ENCODE measurements around the gene RFX1.

RFX1 gene

DNA sequence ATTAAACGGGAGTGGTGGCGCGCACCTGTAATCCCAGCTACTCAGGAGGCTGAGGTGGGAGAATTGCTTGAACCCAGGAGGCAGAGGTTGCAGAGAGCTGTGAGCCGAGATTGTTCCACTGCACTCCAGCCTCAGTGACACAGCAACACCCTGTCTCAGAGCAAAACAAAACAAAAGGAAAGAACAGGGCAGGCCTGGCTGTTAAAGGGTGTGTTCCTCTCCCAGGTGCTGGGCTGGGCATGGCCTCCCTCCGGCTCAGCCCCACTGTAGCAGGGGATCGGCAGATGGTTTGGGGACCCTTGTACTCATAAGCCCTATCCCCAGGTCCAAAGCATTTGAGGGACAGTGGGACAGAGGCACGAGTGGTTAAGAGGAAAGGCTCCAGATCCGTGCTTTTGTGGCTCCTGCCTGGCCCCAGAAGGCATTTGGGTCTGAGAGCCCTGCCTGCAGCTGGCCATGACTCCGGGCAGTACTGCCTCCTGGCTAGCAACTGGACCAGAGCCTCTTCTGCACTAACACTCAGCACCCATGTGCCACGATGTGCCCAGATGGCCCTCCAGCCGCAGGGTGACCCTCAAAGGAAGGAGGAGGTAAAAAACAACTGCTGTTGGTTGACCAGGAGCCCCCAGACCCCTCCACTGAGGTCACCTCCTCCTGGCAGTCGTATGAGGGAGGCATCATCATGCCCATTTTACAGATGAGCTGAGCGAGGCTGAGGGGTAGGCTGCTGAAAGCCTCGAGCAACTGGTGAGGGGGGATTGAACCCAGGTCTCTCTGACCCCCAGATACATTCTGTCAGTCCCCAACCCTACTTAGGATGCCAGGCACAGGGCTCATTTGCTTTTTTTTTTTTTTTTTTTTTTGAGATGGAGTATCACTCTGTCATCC lies 10.0 kb downstream of the RFX1 start:
- DNase-seq (ENCODE audit: low spot score) = peak; percentile 1

DNA sequence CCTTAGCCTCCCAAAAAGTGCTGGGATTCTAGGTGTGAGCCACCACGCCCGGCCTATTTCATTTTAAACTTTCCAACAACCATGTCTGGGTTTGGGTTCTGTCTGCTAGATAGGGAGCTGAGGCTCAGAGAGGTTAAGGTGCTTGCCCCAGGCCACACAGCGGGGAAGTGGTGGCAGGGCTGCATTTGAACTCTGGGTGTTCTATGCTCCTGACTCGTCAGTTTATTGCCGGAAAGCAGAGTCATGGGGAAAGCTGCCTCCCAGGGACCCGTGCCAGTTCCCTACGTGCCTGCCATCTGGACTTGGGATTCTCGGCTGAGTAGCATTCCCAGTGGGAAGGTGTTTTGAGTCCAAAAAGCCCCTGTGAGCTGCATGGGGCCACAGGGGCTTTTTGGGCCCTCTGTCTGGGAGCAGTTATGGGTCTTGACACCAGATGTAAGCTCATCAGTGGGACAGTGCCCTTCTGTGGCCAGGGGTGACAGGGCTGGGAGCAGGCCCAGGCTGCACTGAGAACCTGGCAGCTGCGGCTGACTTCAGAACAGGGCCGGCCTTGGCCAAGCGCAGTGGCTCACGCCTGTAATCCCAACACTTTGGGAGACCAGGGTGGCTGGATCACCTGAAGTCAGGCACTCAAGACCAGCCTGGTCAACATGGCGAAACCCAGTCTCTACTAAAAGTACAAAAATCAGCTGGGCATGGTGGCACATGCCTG lies 10.9 kb downstream of the RFX1 start:
- peak; percentile 82 for DNase-seq (ENCODE audit: low spot score)

DNA sequence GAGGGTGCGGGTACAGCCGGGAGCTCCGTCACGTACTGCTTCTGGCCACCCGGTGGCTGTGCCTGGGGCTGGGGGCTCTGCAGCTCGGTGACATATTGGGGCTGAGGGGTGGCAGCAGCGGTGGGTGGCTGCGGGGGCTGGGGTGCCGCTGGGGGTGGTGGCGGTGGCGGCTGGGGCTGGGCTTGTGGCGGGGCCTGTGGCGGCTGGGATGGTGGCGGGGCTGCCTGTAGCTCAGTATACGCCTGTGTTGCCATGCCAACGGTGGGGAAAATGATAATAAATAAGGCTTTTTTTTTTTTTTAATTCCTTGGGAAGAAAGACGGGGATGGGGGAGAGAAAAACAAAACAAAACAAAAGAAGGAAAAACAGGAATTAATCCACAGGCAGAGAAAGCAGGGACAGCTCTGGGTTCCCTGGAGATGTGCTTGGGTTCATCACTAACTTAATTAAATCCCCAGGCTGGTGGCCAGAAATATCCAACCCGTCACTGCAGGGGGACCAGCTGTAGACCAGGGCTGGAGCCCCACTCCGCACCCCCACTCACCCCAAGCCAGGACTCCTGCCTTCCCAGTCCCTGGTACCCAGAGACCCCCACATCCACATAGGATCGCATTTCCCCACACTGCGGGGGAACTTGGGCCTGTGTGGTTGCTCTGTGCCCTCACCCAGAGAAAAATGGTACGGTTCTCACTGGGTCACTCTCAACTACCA lies 12.4 kb downstream of the RFX1 start:
- no peak for DNase-seq (ENCODE audit: low spot score)

DNA sequence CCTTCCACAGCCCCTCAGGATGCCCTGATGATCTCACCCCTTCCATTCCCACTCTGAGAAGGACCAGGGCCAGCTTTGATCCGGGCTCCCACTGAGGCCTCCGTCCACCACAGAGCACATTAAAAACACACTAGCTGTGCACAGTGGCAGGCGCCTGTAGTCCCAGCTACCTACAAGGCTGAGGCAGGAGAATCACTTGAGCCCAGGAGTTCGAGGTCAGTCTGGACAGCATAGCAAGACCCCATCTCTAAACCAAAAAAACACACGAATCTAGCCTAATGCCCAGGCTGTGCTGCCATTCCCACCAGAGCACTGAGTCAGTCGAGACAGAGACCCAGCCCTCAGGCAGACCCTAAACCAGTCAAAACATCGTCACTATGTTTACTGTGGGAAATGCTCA lies 14.1 kb downstream of the RFX1 start:
- no peak for DNase-seq (ENCODE audit: low spot score)

DNA sequence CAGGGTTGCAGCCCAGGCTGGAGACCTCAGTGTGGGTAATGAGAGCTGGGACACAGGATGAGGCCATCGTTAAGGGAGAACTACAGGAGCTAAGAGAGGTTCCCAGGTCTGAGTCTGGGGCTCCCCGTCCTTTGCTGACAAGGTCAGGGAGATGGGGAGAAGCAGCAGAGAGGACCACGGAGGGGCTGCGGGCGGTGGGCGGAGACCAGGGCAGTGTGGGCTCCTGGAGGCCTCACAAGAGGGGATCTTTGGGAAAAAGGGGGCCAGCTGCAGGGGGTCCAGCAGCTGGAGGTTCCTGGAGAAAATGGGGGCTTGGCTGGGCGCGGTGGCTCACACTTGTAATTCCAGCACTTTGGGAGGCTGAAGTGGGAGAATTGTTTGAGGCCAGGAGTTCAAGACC lies 16.0 kb downstream of the RFX1 start:
- no peak for DNase-seq (ENCODE audit: low spot score)

DNA sequence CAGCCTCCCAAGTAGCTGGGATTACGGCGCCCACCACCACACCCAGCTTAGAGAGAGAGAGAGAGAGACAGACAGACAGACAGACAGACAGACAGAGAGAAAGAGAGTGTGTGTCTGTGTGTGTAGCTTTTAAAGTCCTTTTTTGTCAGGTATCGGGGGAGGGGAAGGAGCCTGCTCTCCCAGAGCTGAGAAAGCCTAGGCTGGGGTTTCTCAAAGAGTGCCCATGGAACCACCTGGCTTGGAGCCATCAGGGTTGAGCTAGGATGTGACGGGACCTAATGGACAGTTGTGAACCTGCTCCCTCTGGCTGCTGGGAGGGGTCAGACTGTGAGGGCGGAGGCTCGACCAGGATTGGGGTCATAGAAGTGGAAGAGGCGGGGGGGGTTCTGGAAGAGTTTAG lies 16.6 kb downstream of the RFX1 start:
- no peak for DNase-seq (ENCODE audit: low spot score)

DNA sequence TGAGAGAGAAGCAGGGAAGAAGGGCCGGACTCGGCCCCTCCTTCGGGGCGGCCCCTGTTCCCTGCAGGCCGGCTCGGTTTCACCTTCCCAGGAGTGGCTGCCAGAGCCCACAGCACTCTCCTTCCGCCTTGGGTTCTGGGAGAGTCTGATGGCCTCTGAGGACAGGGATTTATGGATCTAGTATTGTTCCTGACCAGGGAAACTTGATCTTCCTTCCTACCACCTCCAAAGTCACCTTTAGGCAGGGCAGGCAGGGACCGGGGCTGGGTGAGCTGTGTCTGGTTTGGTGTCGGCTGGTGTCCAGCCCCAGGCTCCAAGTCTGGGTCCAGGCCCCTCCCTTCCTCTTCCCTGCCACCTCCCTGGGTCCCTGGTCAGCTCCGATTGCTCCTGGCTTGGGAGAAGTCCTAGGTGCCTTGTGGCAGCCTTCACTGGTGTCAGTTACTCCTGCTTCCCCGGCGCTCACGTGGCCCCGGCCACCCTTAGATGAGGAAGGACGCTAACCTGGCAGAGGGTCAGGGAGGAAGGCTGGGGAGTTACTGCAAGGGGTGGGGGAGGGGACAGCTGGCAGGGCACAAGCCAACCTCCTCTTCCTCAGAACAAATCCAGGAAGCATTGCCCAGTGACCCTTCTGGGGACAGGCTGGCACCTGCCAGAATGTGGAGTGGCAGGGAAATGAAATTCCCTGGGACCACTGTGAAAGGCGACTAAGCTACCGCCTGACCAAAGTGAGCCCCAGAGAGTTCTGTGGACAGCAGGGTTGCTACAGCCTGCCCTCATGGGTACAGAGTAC lies 18.8 kb downstream of the RFX1 start:
- no peak for DNase-seq (ENCODE audit: low spot score)

DNA sequence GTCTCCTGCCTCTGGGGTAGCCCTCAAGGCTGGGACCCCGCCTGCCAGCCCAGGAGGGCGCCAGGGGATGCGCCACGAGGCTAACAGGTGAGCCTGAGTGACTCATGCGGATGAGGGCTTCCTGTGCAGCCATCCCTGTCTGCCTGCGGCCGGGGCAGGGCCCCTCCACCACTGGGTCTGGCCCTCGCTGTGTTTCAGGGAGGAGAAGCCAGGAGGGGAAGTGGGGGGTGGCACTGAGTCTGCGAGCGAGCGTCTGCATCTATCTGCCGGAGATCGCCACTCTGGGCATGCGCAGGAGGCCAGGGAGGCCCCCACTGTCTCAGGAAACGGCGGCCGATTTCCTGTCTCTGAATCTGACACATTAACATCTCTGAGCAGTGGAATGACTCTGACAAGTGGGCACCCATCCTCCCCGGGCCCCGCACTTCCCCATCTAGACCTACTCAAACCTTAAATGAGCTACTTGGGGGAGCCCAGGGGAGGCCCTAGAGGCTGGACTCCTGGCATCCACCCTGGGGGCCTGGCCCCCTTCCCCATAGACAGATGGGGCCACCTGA lies 19.7 kb downstream of the RFX1 start:
- DNase-seq (ENCODE audit: low spot score) = peak; percentile 97

DNA sequence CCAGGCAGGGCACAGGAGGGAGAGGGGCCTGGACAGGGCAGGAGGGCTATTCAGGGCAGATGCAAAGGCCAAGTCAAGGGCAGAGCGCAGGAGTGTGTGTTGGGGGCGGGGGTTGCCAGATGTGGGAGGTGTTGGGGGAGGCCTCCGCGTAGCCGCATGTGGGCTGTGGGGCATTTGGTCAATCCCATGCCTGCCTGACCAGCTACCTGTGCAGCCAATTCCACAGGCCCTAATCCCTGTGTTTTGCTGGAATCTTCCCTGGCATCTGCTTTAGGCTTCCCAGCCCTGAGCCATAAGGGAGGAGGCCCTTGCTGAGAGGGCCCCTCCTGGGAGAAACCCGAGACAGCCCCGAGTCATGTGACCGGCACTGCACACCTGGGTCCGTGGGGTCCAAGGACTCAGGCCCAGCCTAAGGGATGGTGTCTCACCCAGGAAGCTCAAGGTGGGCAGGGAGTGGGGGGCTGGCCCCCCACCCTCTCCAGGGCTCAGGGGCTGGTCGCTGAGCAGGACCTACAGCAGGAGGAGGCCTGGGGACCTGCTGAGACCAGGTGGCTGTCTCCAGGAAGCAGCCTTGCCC lies 20.3 kb downstream of the RFX1 start:
- no peak for DNase-seq (ENCODE audit: low spot score)

DNA sequence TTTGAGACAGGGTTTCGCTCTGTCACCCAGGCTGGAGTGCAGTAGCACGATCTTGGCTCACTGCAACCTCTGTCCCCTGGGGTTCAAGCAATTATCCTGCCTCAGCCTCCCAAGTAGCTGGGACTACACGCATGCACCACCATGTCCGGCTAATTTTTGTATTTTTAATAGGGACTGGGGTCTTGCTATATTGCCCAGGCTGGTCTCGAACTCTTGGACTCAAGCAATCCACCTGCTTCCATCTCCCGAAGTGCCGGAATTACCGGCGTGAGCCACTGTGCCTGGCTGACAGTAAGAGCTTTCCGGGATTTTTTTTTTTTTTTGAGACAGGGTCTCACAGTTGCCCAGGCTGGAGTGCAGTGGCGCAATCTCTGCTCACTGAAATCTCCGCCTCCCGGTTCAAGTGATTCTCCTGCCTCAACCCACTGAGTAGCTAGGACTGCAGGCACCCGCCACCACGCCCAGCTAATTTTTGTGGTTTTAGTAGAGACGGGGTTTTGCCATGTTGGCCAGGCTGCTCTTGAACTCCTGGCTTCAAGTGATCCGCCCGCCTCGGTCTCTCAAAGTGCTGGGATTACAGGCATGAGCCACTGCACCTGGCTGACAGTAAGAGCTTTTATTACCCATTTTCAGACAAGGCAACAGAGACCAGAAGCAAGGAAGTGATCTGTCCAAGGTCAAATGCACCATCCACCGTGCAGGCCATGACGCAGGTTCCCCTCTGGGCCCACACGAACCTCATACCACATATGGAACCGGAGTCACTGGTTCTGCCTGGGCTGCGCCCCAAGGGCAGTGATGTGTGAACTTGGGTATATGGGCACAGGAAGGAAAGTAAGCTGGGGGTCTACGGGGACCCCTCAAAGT lies 21.0 kb downstream of the RFX1 start:
- DNase-seq (ENCODE audit: low spot score) = no peak

DNA sequence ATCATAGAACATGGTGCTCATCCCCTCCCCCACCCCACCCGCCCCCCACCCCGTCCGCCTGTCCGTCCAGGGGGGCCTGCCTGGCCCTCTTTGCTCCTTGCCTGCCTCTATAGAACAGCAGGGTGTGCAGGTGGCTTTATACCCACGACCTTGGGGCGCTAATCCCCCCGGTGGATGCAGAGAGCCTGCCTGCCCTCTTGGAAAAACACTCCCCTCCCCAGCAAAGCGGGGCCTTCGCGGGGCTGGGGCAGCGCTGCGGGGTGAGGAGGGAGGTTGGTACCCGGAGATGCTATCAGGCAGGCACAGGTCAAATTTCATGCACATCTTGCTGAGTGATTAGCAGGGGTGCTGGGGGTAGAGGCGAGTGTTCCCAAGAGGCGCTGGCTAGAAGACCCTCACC lies 21.9 kb downstream of the RFX1 start:
- no peak for DNase-seq (ENCODE audit: low spot score)

DNA sequence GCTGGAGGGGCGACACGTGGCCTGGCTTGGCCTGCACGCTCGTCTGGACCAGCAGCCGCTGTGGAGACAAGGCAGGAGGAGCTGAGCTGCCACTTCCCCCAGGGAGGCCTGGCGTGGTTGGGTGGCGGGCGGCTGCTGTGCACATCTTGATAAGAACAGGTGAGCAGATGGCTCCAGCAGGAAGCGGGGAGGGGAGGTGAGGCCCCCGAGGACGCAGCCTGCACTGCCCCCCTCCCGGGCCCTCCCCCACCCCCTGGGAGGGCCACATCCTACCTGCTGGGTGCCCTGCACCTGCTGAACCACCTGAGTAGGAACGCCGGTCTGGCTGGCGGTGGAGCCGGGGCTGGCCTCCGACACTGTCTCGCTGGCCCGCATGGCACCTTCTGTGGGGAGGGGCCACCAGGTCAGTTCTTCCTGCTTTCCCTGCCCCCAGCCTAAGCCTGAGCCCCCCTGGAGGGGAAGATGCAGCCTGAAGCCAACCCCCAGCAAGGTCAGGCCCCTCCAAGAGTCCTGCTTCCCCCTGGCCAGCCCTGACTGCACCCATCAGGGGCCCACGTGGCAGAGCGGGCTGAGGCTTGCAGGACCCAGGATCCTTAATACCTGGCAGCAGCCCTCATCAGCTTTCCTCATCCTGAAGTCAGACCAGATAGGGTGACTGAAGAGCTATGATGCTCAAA lies 22.8 kb downstream of the RFX1 start:
- DNase-seq (ENCODE audit: low spot score) = no peak

DNA sequence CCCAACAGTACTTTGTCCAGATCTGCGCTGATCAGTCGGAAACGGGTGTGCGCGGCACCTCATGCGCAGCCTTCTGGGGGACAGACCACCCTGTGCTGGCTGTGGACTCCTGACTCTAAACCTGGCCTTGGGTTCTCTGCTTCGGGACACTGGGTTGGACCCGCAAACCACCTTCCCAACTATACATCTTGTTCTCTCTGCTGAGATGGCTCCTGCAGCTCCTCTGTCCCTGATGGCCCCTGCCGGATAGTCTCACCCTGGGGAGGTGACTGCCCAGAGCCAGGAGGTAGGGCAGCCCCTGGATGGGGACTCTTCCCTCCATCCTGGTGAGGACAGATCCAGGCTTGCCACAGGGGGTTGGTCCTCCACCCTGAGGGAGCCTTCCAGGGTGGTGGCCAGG lies 23.3 kb downstream of the RFX1 start:
- no peak for DNase-seq (ENCODE audit: low spot score)

DNA sequence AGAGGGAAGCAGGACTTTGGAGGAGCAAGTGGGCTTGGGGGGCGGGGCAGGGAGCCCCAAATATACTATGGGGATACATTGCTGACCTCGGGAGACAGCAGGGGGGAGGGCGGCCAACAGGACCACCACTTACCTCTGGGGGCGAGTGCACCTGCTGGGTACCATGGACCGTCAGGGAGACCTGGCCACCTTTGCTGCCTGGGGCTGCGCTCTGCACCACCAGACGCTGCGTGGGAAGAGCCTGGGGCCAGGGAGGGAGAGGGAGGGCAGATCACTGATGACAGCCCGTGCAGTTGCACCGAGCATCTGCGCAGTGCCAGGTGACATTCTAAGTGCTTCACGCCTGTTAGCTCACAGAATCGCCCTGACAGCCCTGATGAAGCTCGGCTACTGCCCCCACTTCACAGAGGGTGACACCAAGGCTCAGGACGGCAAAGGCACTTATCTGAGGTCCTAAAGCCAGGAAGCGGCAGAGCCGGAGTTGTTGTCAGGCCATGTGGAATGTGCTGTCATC lies 24.1 kb downstream of the RFX1 start:
- no peak for DNase-seq (ENCODE audit: low spot score)

DNA sequence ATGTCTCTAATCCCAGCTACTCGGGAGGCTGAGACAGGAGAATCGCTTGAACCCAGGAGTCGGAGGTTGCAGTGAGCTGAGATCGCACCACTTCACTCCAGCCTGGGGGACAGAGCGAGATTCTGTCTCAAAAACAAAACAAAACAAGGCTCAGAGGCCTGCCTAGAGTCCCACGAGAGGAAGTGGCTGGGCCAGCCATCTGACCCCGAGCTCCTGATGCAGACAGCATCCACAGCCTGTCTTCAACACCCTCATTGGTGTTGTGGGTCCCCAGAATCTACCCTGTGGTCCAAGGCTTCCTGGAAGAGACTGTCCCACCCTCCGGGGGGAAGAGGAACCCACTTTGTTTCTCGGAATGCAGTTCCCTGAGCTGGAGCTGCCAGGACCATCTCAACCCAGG lies 24.7 kb downstream of the RFX1 start:
- DNase-seq (ENCODE audit: low spot score) = no peak

DNA sequence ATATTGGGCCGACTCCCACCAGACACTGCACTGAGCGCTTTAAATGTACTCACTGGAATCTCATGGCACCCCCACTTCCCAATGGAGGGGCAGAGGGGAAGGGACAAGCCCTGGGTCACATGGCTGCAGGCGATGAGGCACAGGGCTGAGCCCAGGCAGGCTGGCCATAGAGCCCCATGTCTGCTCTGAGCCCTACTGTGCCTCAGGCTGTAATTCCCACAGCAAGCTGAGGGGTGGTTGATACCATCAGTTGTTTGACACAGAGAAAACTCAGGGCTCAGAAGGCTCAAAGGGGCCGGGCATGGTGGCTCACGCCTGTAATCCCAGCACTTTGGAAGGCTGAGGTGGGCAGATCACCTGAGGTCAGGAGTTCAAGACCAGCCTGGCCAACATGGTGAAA lies 25.1 kb downstream of the RFX1 start:
- DNase-seq (ENCODE audit: low spot score) = no peak

DNA sequence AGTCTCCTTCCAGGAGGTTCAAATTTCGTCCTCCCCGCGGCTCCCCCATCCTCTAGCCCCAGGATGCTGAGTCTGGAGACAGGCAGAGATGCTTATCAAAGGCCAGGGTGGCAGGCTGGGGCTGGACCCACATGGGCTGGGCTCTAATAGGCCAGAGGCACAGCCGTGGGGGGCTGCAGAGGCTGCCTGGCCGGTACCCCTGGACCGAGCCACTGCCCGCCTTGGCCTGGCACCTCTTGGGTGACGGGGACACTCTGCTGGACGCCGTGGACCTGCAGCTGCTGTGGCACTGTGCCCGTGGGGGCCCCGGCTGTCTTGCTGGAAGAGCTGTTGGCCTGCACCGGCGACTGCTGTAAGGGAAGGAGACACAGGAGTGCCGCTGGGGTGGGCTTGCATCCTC lies 25.8 kb downstream of the RFX1 start:
- DNase-seq (ENCODE audit: low spot score) = no peak

DNA sequence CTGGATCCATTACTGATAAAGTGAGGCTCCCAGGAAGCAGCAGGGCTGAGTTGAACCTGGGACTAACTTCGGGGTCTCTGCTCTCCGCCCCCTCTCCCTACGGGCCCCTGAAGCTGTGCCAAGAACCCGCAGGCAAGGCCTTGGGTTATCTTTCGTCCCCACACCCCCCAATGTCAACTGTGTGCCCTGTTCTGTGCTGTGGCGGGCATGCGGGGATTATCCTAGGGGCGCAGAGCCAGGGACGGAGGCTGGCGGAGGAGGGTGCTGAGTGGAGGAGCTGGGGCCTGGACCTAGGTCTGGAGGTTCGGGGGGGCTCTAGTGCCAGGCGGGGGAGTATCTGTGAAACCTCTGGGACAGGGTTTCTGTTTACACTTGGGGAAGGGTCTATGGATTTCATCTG lies 26.4 kb downstream of the RFX1 start:
- DNase-seq (ENCODE audit: low spot score) = no peak

DNA sequence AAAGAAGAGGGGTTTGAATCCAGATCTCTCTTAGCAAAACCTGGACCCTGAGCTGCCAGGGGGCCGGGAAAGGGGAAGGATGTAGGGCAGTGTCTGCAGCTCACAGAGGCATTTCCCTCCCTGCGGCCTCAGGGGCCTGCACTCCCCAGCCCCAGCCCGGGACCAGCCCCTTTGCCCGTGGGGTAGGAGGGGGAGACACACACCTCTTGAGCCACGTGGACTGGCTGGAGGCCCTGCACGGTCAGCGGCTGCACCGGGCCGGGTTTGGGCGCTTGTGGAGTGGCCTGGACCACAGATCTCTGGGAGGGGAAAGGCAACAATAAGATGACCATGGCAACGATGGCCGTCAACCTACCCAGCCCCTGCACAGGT lies 26.9 kb downstream of the RFX1 start:
- DNase-seq (ENCODE audit: low spot score) = no peak
